Measurements from ENCODE around the gene CD96.
"Not testable (repeated sequence)": the region's sequence is repeated elsewhere in the genome, so short reads cannot be mapped to it uniquely, and the experiment has no call there.

The CD96 gene

GRCh38 chr3:111617912-111618601 lies 76.1 kb downstream of the CD96 start:
- in situ Hi-C loops (cut with HindIII; ENCODE audit: low sequenced_read_pairs) = no loop called here

GRCh38 chr3:111618945-111619344 lies 76.9 kb downstream of the CD96 start:
- in situ Hi-C loops (cut with HindIII; ENCODE audit: low sequenced_read_pairs) = no loop called here

DNA sequence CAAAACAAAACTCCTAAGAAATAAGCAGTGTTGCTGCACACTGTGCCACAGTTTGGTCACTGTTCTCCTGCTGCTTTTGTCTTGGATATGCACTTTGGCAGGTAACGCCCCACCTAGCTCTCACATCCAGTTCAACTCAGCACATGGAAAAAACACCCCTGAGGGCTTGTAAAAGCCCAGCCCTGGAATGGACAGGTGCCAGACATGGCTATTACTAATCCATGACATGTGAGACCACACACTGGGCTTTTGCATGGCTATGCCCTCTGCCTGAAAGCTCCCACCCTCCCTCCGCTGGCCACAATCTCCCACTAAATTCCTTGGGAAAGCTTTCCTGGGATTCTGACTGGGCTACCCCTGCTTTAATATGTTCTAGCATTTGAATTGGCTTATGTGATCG lies 77.8 kb downstream of the CD96 start:
- in situ Hi-C loops (cut with HindIII; ENCODE audit: low sequenced_read_pairs) = no loop called here

GRCh38 chr3:111621535-111621934 lies 79.5 kb downstream of the CD96 start:
- in situ Hi-C loops (cut with HindIII; ENCODE audit: low sequenced_read_pairs) = no loop called here

- in situ Hi-C loops (cut with HindIII; ENCODE audit: low sequenced_read_pairs) = no loop called here
Observed at GRCh38 chr3:111627092-111627491, 85.1 kb downstream of the CD96 start.

DNA sequence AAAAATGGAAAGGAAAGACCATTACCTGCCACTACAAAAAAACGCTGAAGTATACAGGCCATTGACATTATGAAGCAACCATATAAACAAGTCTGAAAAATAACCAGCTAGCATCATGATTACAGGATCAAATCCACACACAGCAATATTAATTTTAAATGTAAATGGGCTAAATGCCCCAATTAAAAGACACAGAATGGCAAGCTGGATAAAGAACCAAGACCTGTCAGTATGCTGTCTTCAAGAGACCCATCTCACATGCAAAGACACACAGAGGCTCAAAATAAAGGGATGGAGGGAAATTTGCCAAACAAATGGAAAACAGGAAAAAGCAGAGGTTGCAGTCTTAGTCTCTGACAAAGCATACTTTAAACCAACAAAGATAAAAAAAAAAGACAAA lies 87.0 kb downstream of the CD96 start:
- in situ Hi-C loops (cut with HindIII; ENCODE audit: low sequenced_read_pairs) = not testable (repeated sequence)

- in situ Hi-C loops (cut with HindIII; ENCODE audit: low sequenced_read_pairs) = not testable (repeated sequence)
Observed at GRCh38 chr3:111630638-111631037, 88.6 kb downstream of the CD96 start.

DNA sequence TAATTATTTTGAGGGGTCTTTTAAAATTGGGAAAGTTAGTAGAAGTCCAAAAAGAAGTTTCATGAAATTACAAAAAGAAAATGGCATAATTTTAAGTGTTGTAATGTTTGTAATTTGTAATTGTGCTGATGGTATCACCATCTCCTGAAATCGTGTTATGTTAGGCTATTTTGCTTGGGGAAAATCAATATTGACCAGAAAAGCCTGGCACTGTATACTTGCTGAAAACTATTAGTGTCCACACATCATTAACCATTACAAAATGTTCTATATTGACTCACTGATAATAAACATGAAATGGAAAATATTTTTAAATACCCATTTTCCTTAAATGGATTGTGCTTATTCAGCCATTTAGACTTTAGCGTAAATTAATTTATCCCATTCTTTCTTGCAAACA lies 93.4 kb downstream of the CD96 start:
- in situ Hi-C loops (cut with HindIII; ENCODE audit: low sequenced_read_pairs) = no loop called here

GRCh38 chr3:111636366-111636885 lies 94.4 kb downstream of the CD96 start:
- in situ Hi-C loops (cut with HindIII; ENCODE audit: low sequenced_read_pairs) = no loop called here

GRCh38 chr3:111639316-111639715 lies 97.3 kb downstream of the CD96 start:
- in situ Hi-C loops (cut with HindIII; ENCODE audit: low sequenced_read_pairs) = no loop called here

- in situ Hi-C loops (cut with HindIII; ENCODE audit: low sequenced_read_pairs) = no loop called here
Observed at GRCh38 chr3:111648991-111649579, 107.1 kb downstream of the CD96 start.

- in situ Hi-C loops (cut with HindIII; ENCODE audit: low sequenced_read_pairs) = no loop called here
Observed at GRCh38 chr3:111650378-111651275, 108.6 kb downstream of the CD96 start.

- in situ Hi-C loops (cut with HindIII; ENCODE audit: low sequenced_read_pairs) = no loop called here
Observed at GRCh38 chr3:111652492-111653180, 110.6 kb downstream of the CD96 start.

DNA sequence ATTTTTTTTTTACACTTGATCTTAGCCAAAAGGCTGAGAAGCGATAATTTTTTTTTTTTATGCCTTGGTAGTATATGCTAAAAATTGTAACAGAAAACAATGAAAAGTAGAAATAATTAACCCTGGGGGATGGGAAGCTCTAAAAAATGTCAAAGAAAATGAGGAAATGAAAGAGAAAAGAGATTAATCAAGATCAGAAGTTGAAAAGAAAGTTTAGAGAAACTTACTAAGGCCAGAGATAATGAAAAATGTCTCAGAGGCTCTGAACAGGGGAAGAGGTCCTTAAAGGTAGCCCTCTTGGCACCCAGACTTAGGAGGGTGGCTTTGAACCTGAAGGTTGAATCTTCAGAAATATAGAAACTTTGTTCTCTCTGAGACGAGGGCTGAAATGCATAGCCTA lies 111.8 kb downstream of the CD96 start:
- in situ Hi-C loops (cut with HindIII; ENCODE audit: low sequenced_read_pairs) = no loop called here

DNA sequence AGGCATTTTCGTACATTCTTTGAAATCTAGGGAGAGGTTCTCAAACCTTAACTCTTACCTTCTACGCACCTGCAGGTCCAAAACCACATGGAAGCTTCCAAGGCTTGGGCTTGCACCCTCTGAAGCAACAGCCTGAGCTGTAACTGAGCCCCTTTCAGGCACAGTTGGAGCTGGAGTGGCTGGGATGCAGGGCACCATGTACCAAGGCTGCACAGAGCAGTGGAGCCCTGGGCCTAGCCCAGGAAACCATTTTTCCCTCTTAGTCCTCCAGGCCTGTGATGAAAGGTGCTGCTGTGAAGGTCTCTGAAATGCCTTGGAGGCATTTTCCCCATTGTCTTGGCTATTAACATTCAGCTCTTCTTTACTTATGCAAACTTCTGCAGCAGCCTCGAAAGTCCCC lies 120.0 kb downstream of the CD96 start:
- in situ Hi-C loops (cut with HindIII; ENCODE audit: low sequenced_read_pairs) = no loop called here

DNA sequence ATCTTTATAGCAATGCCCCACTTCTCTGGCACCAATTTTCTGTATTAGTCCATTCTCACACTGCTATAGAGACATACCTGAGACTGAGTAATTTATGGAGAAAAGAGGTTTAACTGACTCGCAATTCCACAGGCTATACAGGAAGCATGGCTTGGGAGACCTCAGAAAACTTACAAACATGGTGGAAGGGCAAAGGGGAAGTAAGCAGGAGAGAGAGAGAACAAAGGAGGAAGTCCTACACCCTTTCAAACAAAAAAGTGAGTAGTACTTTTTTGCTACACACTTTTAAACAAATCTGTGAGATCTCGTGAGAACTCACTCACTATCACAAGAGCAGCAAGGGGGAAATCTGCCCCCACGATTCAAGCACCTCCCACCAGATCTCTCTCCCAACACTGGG lies 120.9 kb downstream of the CD96 start:
- in situ Hi-C loops (cut with HindIII; ENCODE audit: low sequenced_read_pairs) = no loop called here

DNA sequence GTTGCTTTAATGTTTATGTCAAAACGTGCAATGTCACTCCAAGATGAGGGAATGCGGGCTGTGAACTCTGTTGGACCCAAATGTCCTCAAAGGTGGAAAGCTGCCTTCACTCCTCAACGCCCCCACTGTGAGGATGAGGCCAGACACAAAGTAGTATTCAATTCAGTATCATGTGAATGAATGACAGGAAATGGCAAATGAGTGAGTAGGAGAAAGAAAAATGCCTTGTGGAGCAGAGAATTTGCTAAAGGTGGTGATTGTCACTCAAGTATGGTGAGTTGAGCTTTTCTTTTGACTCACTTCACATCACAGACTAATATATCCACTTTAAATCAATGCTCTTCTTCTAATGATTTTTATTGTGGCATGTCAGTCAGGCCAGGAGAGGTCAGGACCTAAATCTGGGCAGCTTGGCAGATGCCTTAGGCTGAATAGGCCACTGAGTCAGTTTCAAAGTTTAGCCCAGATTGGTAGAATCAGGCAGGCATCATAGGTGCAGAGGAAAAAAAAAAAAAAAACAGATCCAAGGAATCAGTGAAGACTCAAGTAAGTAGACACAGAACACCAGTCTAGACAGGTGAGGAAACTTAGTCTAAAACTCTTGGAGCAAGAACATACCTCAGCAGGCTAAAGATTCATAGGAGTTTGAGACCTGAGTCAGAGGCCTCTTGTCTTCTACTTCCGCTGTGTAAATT lies 124.2 kb downstream of the CD96 start:
- in situ Hi-C loops (cut with HindIII; ENCODE audit: low sequenced_read_pairs) = no loop called here

DNA sequence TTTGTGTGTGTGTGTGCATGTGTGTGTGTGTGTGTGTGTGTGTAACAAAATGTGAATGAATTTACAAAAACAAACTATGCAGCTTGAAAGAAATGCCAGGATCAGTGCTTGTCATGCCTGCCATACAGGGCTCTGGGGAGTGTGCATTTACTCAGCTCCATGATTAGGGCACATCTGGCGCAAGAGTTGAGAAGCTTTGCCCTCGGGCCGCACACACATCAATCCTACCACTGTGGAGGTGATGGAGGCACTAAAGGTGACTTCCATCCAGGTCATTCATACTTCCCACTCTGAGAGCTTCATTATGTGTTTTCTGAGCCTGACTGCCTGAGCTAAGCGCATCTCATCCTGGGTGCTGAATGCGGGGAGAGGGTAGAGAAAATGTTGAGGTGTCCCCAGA lies 125.2 kb downstream of the CD96 start:
- in situ Hi-C loops (cut with HindIII; ENCODE audit: low sequenced_read_pairs) = no loop called here

- in situ Hi-C loops (cut with HindIII; ENCODE audit: low sequenced_read_pairs) = no loop called here
Observed at GRCh38 chr3:111667621-111668239, 125.7 kb downstream of the CD96 start.

- in situ Hi-C loops (cut with HindIII; ENCODE audit: low sequenced_read_pairs) = no loop called here
Observed at GRCh38 chr3:111668326-111668725, 126.3 kb downstream of the CD96 start.

Data from DLD1 (cell line).